Endothelial cell of umbilical vein (primary cell): ENCODE data around the gene LAMA4. TPM values are rescaled to one million over a fixed set of nuclear protein-coding genes. Genes with fewer than 3 reads are reported as not detected.

Source experiments
- BruUV-seq: library from RNA; stranded (reverse); fragments of 400-500 nt; replicated peaks from 2 replicates; lab custom pipeline; 2021; lab: Mats Ljungman, UMichigan
- CTCF ChIA-PET: fragments of 300-600, 350-600 bp; sonication (Branson Sonifier 250); formaldehyde crosslinking; loops from one replicate; lab custom pipeline; 2021; ENCODE audit warnings: antibody characterized with exemption, inconsistent platforms; lab: Charles Lee
- POLR2A ChIA-PET: fragments of 300-600, 350-600 bp; sonication (Branson Sonifier 250); formaldehyde crosslinking; loops from one replicate; lab custom pipeline; 2021; ENCODE audit warnings: antibody characterized with exemption, inconsistent platforms; lab: Charles Lee
- DNase-seq: peaks from one replicate; pipeline ENCODE4 v3.0.0-alpha.2; 2011; ENCODE audit warnings: low read depth, low spot score
- FAIRE-seq: peaks from 2 replicates; lab custom pipeline; 2011; peaks lifted over from hg19 to GRCh38; lab: Jason Lieb, UNC
- H2AFZ ChIP-seq: 2 replicates; pipeline ENCODE4 v1.6.0; 2012; ENCODE audit warnings: low read depth, low read length, control low read depth, inconsistent platforms
- H3K27ac ChIP-seq: 2 replicates; pipeline ENCODE4 v1.5.1; 2011; ENCODE audit warnings: low read depth, mild to moderate bottlenecking, control low read depth, low read length, moderate library complexity; ENCODE audit not compliant: insufficient read depth
- H3K27me3 ChIP-seq, 2 experiments: 2 replicates each; pipeline versions ENCODE4 v1.6.0 to v1.6.1; 2011; ENCODE audit warnings: low read length in 2 of 2, mixed read lengths in 1 of 2; ENCODE audit not compliant: control insufficient read depth in 2 of 2, insufficient read depth in 2 of 2
- H3K36me3 ChIP-seq, 2 experiments: 2 replicates in 1 of 2; 3 replicates in 1 of 2; pipeline ENCODE4 v1.5.1; 2011; ENCODE audit warnings: low read length in 2 of 2, mild to moderate bottlenecking in 1 of 2, moderate library complexity in 1 of 2; ENCODE audit not compliant: control insufficient read depth in 2 of 2, insufficient read depth in 2 of 2; ENCODE audit errors: extremely low read depth in 1 of 2
- H3K4me1 ChIP-seq: 3 replicates; pipeline ENCODE4 v1.5.1; 2011; ENCODE audit warnings: mild to moderate bottlenecking, low read length; ENCODE audit not compliant: control insufficient read depth, insufficient read depth; ENCODE audit errors: extremely low read depth
- H3K4me2 ChIP-seq: 2 replicates; pipeline ENCODE4 v1.6.1; 2011; ENCODE audit warnings: low read length, control low read depth, mixed read lengths; ENCODE audit not compliant: insufficient read depth
- H3K4me3 ChIP-seq, 3 experiments: fragments of 200-600 bp in 1 of 3; sonication (generic), shearing (Covaris generic) in 1 of 3; replicated peaks in 1 of 3; 2 replicates each; pipeline ENCODE4 v1.5.1; 2011 to 2016; ENCODE audit warnings: control low read depth in 3 of 3, low read length in 3 of 3, mild to moderate bottlenecking in 2 of 3, inconsistent platforms in 1 of 3, low read depth in 1 of 3, moderate library complexity in 1 of 3; ENCODE audit not compliant: insufficient read depth in 1 of 3
- H3K79me2 ChIP-seq: 2 replicates; pipeline ENCODE4 v1.6.0; 2012; ENCODE audit warnings: low read length, inconsistent platforms; ENCODE audit not compliant: control insufficient read depth, insufficient read depth
- H3K9ac ChIP-seq: replicated peaks from 2 replicates; pipeline ENCODE3; 2011; ENCODE audit warnings: low read length, control low read depth; ENCODE audit not compliant: insufficient read depth; ENCODE audit errors: extremely low read depth
- H3K9me1 ChIP-seq: replicated peaks from 3 replicates; pipeline ENCODE4 v1.6.0; 2011; ENCODE audit warnings: mild to moderate bottlenecking, low read length; ENCODE audit not compliant: control insufficient read depth, insufficient read depth; ENCODE audit errors: extremely low read depth
- H3K9me3 ChIP-seq: replicated peaks from 2 replicates; pipeline ENCODE4 v1.5.1; 2012; ENCODE audit warnings: low read length, inconsistent platforms; ENCODE audit not compliant: control insufficient read depth, insufficient read depth
- H4K20me1 ChIP-seq: replicated peaks from 2 replicates; pipeline ENCODE3; 2011; ENCODE audit warnings: mild to moderate bottlenecking, low read length; ENCODE audit not compliant: control insufficient read depth, insufficient read depth; ENCODE audit errors: extremely low read depth
- GATA2 ChIP-seq: IDR thresholded peaks from 2 replicates; pipeline ENCODE4 v1.7.0; 2011; ENCODE audit warnings: low read depth, mild to moderate bottlenecking, moderate library complexity, mixed read lengths, low read length; ENCODE audit not compliant: insufficient read length, insufficient read depth
- JUN ChIP-seq: IDR thresholded peaks from 2 replicates; pipeline ENCODE4 v1.6.1; 2011; ENCODE audit warnings: borderline replicate concordance, low read depth; ENCODE audit not compliant: insufficient read length, insufficient read depth
- dilution Hi-C: fragments of 300-500 bp; cut with MboI; formaldehyde crosslinking; loops from one replicate; pipeline ENCODE4 v1.15.0; 2019; ENCODE audit warnings: low sequenced_read_pairs; ENCODE audit not compliant: extremely low pct_ligation_motif_present
- intact Hi-C: fragments of 100-400 bp; cut with micrococcal nuclease; formaldehyde crosslinking; loops from one replicate; pipeline ENCODE4 v1.10.0; 2022
- polyA plus RNA-seq, 4 experiments: library from polyadenylated mRNA; depleted of rRNA in 3 of 4; stranded (reverse) in 3 of 4; unstranded in 1 of 4; fragments of >200 nt; gene quantifications; 2 replicates each; pipeline versions ENCODE4 v1.2.1 to v1.2.3, GENCODE V29; 2011 to 2012; ENCODE audit warnings: missing spikeins in 1 of 4
- total RNA-seq: library from RNA; stranded (reverse); gene quantifications from 2 replicates; pipeline ENCODE4 v1.2.3, GENCODE V29; 2021
- TF ChIP-seq, protein P1 (sequence below), 2 donors: IDR thresholded peaks; 1 replicate in 1 of 2; 2 replicates in 1 of 2; pipeline ENCODE4 v1.5.1; 2011; ENCODE audit warnings: low read length in 2 of 2, mild to moderate bottlenecking in 2 of 2, moderate library complexity in 2 of 2, control low read depth in 1 of 2, inconsistent platforms in 1 of 2, low read depth in 1 of 2; ENCODE audit not compliant: insufficient read depth in 1 of 2; ENCODE audit errors: extremely low read depth in 1 of 2

Gene LAMA4
- total and polyA plus RNA-seq, 2 donors (not counting 3 experiments of a cell fraction or from before 2014, with no cell fraction given), result 384 to 629 TPM

DNA sequence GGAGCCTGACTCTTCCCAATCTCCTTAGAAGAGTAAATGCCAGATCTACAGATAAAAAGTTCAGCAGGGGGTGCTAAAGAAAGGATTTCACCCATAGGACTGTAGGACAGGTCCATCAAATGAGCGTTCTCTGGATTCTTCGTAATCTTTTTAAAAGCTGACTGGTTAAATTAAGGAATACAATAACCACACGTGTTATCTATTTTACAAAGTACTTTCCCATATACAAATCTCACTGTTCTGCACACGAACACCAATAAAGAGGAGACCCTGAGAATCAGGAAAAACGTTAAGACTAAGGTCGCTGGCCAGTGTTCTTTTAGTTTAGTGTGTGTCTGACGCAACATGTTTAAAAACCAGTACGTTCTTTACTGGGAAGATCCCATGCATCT lies 167.6 kb downstream of the LAMA4 start:
- intact Hi-C loops (loop anchor here (1.0 to 5.0 kb wide), 2 partner anchors 244 to 286 kb away; no protein-coding TSS in a partner anchor), dilution Hi-C loops (no loop called here)
- Histone ChIP-seq H3K9ac (peak overlapping the region; percentile 79), H3K4me3 (peak overlapping the region; percentile 78 to 97 (median 78)), H3K9me3 (no peaks in the 10 kb centered on the region), H2AFZ (peak overlapping the region; percentile 94), H3K4me1 (peaks cover 8% of the 10 kb centered on the region), H3K9me1 (no peaks in the 10 kb centered on the region), H3K79me2 (peaks cover 1% of the 10 kb centered on the region), H3K36me3 (no peaks in the 10 kb centered on the region), H3K27ac (peak overlapping the region; percentile 46), H4K20me1 (no peaks in the 10 kb centered on the region), H3K27me3 (no peaks in the 10 kb centered on the region), H3K4me2 (peak overlapping the region; percentile 96)
- POLR2A ChIA-PET, result no interaction called here
- TSS peak; percentile 51 for BruUV-seq
- FAIRE-seq (peak; percentile 62), DNase-seq (peak; percentile 74)
- no peak for TF ChIP-seq JUN
- TF ChIP-seq GATA2, result peak; percentile 64
- TF ChIP-seq, protein P1, sequence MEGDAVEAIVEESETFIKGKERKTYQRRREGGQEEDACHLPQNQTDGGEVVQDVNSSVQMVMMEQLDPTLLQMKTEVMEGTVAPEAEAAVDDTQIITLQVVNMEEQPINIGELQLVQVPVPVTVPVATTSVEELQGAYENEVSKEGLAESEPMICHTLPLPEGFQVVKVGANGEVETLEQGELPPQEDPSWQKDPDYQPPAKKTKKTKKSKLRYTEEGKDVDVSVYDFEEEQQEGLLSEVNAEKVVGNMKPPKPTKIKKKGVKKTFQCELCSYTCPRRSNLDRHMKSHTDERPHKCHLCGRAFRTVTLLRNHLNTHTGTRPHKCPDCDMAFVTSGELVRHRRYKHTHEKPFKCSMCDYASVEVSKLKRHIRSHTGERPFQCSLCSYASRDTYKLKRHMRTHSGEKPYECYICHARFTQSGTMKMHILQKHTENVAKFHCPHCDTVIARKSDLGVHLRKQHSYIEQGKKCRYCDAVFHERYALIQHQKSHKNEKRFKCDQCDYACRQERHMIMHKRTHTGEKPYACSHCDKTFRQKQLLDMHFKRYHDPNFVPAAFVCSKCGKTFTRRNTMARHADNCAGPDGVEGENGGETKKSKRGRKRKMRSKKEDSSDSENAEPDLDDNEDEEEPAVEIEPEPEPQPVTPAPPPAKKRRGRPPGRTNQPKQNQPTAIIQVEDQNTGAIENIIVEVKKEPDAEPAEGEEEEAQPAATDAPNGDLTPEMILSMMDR (IDR thresholded peaks at IDR 0.05; ENCODE audit: extremely low read depth in 1 of 2, insufficient read depth in 1 of 2, low read depth in 1 of 2, low read length in 2 of 2), result peak in 1 of 2 donors; percentile 6
- CTCF ChIA-PET, result interaction anchor here (1.0 to 2.3 kb wide), 9 partner anchors 10 to 1823 kb away, joined by 3 to 12 read pairs (median 3); no protein-coding TSS in a partner anchor
